GM21786 (cell line): ENCODE measurements around the gene ALPP.
"Not testable (repeated sequence)": the region's sequence is repeated elsewhere in the genome, so short reads cannot be mapped to it uniquely, and the experiment has no call there.

Experiments used
- ATAC-seq: cut with Tn5 transposase; IDR thresholded peaks from one replicate; pipeline ENCODE4 v1.9.1; 2021; ENCODE audit not compliant: unreplicated experiment

ALPP gene

DNA sequence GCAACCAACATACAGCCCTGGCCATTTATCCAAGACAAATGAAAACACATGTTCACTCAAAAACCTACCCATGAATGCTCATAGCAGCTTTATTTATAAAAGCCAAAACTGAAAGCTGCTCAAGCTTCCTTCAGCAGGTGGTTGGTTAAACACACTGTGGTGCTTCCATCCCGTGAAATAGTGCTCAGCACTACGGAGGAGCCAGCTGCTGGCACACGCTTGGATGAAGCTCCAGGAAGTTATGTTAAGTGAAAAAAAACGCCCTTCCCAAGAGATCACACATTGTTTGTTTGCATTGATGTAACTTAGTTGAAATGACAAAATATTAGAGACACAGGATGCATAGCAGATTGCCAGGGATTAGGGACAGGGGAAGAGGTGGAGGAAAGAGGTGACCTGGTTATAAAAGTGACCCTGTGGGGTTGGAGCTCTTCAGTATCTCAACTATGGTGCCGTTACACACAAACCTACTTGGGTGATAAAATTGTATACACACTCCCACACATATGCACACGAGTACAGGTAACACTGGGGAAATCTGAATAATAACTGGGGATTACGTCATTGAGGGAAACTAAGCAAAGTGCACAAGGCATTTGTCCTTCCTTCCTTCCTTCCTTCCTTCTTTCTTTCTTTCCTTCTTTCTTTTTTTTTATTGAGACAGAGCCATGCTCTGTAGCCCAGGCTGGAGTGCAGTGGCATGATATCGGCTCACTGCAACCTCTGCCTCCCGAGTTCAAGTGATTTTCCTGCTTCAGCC lies 21.9 kb downstream of the ALPP start:
- ATAC-seq: no peak

DNA sequence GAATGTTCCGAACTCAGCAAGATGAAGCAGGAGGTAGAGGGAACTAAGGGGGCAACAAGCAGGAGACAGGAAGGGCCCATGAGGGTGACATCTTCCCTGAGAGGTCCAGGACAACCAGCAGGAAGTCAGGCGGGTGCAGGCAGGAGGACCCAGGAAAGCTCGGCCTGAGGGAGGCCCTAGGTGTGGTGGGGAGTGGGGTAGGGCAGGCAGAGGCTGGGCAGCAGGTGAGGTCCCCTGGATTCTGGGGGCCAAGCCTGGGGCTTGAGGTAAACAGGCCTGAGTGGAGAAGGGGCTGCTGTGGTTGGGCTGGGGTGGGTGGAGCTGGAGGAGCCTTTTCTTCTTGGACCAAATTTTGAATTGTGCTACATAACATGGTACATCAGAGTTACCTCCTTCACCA lies 24.0 kb downstream of the ALPP start:
- no peak for ATAC-seq

DNA sequence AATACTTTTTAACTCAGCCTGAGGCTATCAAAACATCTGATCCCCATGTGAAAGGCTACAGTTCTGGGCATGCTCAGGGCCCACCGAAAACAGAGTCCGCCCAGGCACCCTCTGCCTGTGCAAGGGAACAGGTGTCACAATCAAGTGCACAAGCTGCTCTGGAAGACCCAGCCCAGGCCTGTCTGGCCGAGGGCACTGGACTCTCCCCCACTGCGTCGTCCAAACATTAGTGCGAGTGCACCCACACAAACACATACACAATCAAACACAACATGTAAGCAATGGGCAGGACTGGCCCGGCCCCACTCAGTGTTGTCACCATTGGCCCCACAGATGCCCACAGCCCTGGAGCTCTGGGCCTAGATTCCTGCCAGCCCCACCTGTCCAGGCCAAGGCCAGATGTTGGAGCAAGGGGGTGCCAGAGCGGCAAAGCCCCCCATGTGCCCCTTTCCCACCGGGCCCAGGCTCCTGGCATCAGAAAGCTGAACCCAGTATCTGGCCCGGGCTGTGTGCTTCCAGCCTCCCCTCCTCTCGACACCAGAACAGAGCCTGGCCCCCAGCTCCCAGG lies 27.5 kb downstream of the ALPP start:
- no peak for ATAC-seq

DNA sequence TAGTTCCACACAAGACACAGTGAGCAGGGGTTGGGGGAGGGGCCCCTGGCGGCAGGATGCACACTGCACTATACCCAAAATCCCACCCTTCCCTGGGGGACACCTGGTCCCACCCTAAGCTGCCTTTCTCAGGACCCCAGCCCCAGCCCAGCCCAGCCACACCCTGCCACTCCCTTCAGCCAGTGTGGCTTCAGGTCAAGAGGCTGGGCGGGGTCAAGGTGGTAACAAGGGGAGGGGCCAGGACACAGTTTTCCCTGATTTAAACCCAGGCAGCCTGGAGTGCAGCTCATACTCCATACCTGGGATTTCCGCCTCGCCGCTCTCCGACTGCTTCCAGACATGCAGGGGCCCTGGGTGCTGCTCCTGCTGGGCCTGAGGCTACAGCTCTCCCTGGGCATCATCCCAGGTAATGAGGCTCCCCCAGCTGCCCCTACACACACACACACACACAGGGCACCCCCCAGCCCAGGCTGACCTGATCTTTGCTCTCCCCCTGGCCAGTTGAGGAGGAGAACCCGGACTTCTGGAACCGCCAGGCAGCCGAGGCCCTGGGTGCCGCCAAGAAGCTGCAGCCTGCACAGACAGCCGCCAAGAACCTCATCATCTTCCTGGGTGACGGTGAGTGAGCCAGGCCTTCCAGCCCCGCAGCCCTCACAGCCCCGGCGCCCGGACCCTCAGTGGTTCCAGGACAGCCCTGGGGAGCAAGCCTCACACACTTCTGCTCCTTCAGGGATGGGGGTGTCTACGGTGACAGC lies 28.2 kb downstream of the ALPP start, which contains the start of gene ALPG:
TSS of gene ALPG (plus strand) at position 289 of the 755 bp plus-strand sequence. CDS start at position 340, 51 bp downstream.
- no peak for ATAC-seq

- ATAC-seq: not testable (repeated sequence)
Observed at GRCh38 chr2:232407428-232408150, 29.0 kb downstream of the ALPP start.

GRCh38 chr2:232408269-232408668 lies 29.7 kb downstream of the ALPP start:
- ATAC-seq: not testable (repeated sequence)

GRCh38 chr2:232409617-232410016 lies 31.1 kb downstream of the ALPP start:
- not testable (repeated sequence) for ATAC-seq

DNA sequence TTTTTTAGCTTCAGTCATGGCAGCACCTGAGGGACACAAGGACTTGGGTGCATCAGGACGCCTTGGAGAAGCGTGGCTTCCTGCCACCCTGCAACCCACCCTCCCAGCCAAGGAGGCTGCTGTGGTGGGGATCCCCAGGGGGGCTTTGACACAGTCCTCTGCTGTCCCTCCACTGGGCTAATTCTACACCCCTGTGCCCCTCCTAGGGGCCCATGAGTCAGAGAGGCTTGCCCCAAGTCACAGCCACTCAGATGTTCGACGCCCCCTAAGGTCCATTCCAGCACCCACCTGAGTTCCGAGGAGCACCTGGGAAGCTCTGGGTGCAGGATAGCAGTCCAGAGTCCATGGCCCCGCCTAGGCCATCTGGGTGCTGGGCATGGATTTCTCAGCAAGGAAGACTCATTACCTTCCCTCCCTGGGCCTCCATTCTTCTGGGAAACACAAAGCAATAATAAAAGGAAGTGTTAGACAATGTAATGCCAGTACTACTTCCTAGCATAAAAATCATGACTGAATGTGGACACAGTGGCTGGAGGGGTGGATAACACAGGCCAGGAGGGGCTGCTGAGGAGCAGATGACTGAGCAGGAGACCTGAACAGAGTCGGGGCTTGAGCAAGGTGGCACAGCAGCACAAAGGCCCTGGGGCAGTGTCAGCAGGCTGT lies 31.8 kb downstream of the ALPP start:
- ATAC-seq: no peak

DNA sequence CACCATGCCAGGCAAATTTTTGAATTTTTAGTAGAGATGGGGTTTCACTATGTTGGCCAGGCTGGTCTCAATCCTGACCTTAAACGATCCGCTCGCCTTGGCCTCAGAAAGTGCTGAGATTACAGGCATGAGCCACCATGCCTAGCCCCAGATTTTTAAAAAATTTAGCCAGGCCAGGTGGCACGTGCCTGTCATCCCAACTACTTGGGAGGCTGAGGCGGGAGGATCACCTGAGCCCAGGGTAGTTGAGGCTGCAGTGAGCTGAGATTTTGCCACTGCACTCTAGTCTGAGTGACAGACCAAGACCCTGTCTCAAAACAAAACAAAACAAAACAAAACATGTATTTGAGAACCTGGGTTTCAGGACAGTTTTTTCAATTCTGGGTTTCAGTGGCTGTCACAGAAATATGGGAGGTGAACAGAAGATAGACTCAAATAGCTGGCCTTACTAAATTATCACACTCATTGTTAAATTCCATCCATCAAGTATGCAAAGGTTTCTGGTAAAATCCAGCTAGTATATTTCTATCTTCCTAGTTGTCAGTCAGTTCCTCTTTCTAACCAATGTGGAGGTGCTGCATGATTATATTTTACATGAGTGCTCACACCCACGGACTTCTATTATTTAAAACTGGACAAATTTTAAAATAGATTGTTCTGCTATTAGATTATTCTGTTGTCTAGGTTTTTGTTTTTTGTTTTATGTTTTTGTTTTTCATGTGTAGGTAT lies 33.5 kb downstream of the ALPP start:
- ATAC-seq: no peak

- no peak for ATAC-seq
Observed at GRCh38 chr2:232412986-232413385, 34.4 kb downstream of the ALPP start.

DNA sequence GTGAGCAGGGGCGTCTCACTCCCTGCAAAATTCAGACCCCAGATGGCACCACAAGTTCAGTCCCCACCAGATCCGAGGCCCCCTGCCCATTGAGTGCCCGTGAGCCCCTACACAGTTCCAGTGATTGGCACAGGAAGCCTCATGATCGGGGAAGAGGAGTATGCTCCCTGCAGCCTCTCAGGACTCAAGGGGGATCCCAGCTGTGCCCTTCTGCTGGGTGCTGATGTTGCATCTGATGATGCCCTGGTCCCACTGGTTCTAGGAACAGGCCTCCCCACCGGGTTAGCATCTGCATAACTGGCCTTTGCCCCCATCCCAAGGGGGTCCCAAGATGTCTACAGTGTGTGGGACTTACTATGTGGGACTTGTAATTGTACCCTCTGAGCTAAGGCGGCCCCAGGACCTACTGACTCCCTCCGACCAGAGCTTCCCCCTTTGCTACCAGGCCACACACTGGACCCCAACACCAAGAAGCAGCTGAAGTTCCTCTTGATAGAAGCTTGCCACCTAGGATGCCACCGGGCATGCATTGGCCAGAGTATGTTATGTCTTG lies 36.7 kb downstream of the ALPP start:
- ATAC-seq: no peak

DNA sequence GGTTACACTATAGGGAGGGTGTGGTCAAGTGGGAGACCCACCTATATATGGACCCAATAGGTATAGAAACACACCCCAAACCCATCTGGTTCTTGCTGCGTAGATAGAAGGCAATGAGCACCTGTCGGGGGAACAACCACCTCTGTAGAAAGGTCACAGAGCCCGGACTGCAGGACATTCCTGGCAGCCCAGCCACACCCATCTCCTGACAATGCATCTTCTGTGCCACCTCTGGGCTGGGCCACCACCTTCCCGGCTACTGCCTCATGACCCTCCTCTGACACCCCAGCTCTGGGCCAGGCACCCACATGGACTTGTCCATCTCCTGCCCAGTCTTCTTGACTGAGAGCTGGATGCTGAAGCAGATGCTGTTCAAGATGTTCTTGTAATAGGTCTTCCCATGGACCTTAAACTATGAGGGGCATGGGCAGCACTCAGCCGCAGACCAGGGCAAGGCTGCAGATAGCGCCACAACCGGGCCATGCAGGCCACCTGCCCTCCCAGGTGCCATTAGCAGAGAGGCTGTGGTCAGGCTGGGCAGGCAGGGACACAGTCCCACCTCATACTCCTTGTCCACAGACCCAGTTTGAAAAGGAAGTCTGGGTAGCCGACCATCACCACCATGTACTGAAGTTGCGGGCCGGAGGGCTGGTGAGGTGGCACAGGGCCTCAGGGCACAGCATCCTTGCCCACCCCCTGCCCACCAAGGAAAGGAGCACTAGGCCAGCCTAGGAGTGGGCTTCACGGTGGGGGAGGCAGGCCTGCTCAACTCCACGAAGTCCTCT lies 37.4 kb downstream of the ALPP start:
- no peak for ATAC-seq

DNA sequence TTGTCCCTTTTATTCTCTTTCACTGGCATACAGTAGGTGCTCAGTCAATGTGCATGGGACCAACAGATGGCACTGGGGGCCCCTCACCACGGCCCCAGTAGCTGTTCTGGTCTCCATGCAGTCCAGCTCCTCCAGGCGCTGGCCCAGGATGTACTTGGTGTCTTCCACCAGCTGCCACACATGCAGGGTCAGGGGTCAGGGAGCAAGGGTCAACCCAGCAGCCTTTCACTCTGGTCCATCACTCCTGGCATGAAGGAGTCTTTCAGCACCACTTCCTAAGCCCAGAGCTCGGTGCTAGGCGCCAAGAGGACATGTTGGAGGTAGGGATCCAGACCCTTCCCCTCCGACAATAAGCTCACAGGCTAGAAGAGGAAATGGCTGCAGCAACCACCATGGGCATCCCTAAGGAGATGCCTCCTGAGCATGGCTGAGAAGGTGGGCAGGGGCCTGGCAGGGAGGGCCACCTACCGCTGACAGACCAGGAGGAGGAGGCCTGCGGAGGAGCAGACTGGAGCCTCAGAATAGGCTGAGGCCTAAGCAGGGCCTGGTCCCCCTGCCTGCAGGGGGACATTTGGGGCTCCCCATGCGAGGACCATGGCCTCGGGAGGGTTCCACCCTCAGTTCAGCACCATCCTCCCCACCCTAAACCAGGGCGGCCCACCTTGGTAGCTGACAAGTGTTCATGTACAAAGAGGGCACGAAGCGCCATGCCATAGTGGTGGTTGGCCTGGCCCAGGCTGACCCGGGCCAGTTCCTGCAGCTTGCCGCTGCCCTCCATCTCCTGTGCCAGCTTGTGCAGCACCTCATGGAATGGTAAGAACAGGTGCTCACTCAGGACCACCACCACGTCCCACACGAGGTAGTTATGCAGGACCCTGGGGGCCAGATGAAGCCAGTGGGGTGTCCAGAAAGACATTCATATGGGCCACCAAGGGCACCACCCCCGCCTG lies 38.2 kb downstream of the ALPP start:
- ATAC-seq: no peak

DNA sequence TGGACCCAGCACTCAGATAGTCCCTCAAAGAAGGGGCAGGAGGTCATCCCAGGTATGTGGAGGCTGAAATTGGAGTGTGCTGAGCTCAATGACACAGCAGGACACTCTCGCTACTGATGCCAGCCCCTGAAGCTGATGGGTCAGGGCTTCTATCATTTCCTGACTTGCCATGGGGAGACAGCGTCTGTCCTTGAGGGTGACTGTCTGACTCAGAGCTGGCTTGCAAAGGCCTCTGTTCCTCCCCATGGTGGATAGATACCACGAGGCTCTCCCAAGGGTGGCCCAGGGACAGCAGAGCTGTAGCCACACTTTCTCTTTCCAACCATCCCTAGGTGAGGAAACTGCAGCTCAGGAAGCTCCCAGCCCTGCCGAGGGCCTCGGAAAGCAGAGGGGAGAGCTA lies 38.9 kb downstream of the ALPP start:
- ATAC-seq: no peak

DNA sequence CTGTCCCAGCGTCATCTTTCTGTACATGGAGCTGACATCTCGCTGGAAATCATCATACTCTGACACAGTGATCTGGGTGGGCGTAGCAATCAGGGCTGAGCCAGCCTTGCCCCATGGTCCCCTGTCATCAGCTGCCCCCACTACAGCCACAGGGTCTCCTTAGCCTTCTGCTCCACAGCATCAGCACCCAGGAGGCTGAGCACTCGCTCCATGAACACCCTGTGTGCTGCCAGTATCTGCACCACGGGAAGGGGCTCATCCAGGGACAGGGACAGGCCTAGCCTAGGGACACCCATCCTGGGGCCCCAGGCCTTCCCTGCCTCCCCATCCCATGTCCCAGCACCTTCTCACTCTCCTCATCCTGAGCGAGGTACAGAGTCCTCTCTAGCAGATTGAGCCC lies 39.5 kb downstream of the ALPP start:
- ATAC-seq: no peak

DNA sequence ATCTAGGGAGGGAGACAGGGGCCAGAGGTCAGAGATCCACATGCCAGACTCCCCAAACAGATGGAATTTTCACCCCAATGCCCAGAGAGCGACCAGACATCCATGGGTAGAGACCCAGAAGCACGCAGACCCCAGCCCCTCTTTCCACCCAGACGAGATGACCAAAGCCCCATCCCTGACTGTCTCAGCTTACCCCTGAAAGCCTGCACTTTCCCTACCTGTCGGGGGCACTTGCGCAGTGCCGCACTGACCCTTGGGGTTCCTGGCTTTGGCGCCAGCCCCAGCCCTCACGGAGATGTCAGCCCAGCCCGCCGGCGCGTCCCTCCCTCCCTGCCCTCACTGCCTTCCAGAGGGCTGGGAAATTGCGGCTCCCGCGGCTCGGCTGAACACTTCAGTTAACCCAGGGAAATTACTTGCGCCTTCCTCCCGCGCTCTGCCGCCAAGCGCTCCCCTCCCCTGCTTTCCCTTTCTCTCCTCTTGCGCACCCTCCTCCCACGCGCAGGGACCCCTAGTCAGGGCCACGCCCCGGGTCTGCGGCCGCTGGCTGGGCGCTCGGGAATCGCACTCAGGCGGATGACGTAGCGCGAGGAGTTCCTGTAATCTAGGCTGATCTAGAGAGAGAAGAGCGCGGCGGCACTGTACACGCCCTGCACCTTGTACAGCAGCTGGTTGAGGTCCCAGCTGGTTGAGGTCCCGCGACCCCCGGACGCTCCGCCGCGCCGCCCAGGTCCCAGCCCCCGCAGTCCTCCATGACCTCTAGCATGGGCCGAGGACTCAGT lies 40.1 kb downstream of the ALPP start:
- ATAC-seq: no peak
